Measurements from ENCODE around the gene MAGI2.

MAGI2 gene

GRCh38 chr7:78691584-78691983, 761.9 kb downstream of the MAGI2 start:
- DNase-seq, result no peak

- no peak for DNase-seq
Observed at GRCh38 chr7:78690174-78690573, 763.3 kb downstream of the MAGI2 start.

GRCh38 chr7:78688376-78688775, 765.1 kb downstream of the MAGI2 start:
- DNase-seq, result no peak

- DNase-seq, result no peak
Observed at GRCh38 chr7:78686189-78686588, 767.3 kb downstream of the MAGI2 start.

GRCh38 chr7:78684201-78684600, 769.3 kb downstream of the MAGI2 start:
- no peak for DNase-seq

GRCh38 chr7:78683566-78683965, 769.9 kb downstream of the MAGI2 start:
- DNase-seq, result no peak

- no peak for DNase-seq
Observed at GRCh38 chr7:78679112-78679876, 774.2 kb downstream of the MAGI2 start.

- no peak for DNase-seq
Observed at GRCh38 chr7:78677391-78677790, 776.1 kb downstream of the MAGI2 start.

GRCh38 chr7:78675511-78675910, 778.0 kb downstream of the MAGI2 start:
- DNase-seq, result no peak

GRCh38 chr7:78673272-78673671, 780.2 kb downstream of the MAGI2 start:
- DNase-seq, result no peak

GRCh38 chr7:78662939-78663338, 790.5 kb downstream of the MAGI2 start:
- DNase-seq, result no peak

- DNase-seq, result no peak
Observed at GRCh38 chr7:78649976-78650375, 803.5 kb downstream of the MAGI2 start.

GRCh38 chr7:78649236-78649635, 804.2 kb downstream of the MAGI2 start:
- no peak for DNase-seq

- DNase-seq, result no peak
Observed at GRCh38 chr7:78642751-78643150, 810.7 kb downstream of the MAGI2 start.

- DNase-seq, result no peak
Observed at GRCh38 chr7:78638364-78638763, 815.1 kb downstream of the MAGI2 start.

- no peak for DNase-seq
Observed at GRCh38 chr7:78636727-78637126, 816.7 kb downstream of the MAGI2 start.

- DNase-seq, result no peak
Observed at GRCh38 chr7:78635026-78635793, 818.3 kb downstream of the MAGI2 start.

- no peak for DNase-seq
Observed at GRCh38 chr7:78634093-78634492, 819.4 kb downstream of the MAGI2 start.

GRCh38 chr7:78620920-78621319, 832.5 kb downstream of the MAGI2 start:
- no peak for DNase-seq

- no peak for DNase-seq
Observed at GRCh38 chr7:78616539-78616938, 836.9 kb downstream of the MAGI2 start.

- DNase-seq, result no peak
Observed at GRCh38 chr7:78609281-78609680, 844.2 kb downstream of the MAGI2 start.

- DNase-seq, result no peak
Observed at GRCh38 chr7:78607099-78607498, 846.4 kb downstream of the MAGI2 start.

GRCh38 chr7:78605119-78605518, 848.3 kb downstream of the MAGI2 start:
- DNase-seq, result no peak

- no peak for DNase-seq
Observed at GRCh38 chr7:78601728-78602127, 851.7 kb downstream of the MAGI2 start.

Data from activated naive CD4-positive, alpha-beta T cell treated with Interleukin-2 at 50 U/mL for 16 hours (primary cell).